ENCODE data around the gene GJC2.

DNA sequence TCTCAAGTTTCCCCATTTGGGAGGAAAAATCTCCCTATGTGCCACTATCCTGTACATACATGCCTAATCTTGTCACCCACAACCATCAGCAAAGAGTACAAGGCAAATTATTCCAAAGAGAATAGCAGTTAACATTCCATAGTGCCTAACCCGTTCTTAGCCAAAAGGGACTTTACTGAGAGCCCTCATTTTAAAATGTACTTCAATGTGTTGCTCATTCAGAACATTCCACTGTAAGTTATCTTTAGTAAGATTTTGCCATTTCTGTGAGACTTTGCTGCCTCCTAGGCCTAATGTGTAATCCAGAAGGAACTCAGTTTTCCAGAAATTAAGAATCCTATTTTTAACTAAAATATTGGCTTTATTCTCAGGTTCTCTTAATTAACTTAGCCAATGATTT is 29.4 kb upstream of the GJC2 start:
- TF ChIP-seq EP300 (IDR thresholded peaks at IDR 0.05; ENCODE audit: low read depth): no peak
- TF ChIP-seq, protein P1, sequence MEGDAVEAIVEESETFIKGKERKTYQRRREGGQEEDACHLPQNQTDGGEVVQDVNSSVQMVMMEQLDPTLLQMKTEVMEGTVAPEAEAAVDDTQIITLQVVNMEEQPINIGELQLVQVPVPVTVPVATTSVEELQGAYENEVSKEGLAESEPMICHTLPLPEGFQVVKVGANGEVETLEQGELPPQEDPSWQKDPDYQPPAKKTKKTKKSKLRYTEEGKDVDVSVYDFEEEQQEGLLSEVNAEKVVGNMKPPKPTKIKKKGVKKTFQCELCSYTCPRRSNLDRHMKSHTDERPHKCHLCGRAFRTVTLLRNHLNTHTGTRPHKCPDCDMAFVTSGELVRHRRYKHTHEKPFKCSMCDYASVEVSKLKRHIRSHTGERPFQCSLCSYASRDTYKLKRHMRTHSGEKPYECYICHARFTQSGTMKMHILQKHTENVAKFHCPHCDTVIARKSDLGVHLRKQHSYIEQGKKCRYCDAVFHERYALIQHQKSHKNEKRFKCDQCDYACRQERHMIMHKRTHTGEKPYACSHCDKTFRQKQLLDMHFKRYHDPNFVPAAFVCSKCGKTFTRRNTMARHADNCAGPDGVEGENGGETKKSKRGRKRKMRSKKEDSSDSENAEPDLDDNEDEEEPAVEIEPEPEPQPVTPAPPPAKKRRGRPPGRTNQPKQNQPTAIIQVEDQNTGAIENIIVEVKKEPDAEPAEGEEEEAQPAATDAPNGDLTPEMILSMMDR (IDR thresholded peaks at IDR 0.05): no peak
- no peak for TF ChIP-seq POLR2A (IDR thresholded peaks at IDR 0.05)
